Astrocyte (in vitro differentiated cells and primary cell): Measurements from ENCODE around the gene RNF166.

ENCODE experiments used
- CTCF ChIP-seq: IDR thresholded peaks from 2 replicates; pipeline ENCODE4 v1.5.1; 2011; ENCODE audit warnings: low read depth, mild to moderate bottlenecking, inconsistent platforms, low read length, moderate library complexity; ENCODE audit not compliant: insufficient read depth
- EZH2 ChIP-seq: IDR thresholded peaks from 2 replicates; pipeline ENCODE4 v1.6.1; 2012; ENCODE audit warnings: mild to moderate bottlenecking, low read length, inconsistent platforms; ENCODE audit not compliant: insufficient read depth

GRCh38 chr16:88662843-88663606, 43.2 kb downstream of the RNF166 start, which contains the start of gene MVD:
- no peak for TF ChIP-seq CTCF
- TF ChIP-seq EZH2, result no peak
